H1 (cell line): ENCODE measurements around the gene RETREG1. TPM values are rescaled to one million over a fixed set of nuclear protein-coding genes. Genes with fewer than 3 reads are reported as not detected.

ENCODE experiments used
- CTCF ChIA-PET: fragments of 300-600 bp; sonication (Branson Sonifier 250); formaldehyde crosslinking; loops from one replicate; lab custom pipeline; 2021; ENCODE audit not compliant: partially characterized antibody; lab: Charles Lee
- POLR2A ChIA-PET: fragments of 300-600 bp; sonication (Branson Sonifier 250); formaldehyde crosslinking; loops from one replicate; lab custom pipeline; 2021; ENCODE audit warnings: inconsistent platforms; ENCODE audit not compliant: partially characterized antibody; lab: Charles Lee
- DNase-seq, 2 experiments: peaks; one replicate each; pipeline versions ENCODE4 v3.0.0 to v3.0.0-alpha.2; 2010 to 2022; ENCODE audit warnings: low spot score in 2 of 2, low read depth in 1 of 2, mixed read lengths in 1 of 2
- FAIRE-seq: peaks from 2 replicates; lab custom pipeline; 2011; peaks lifted over from hg19 to GRCh38; lab: Jason Lieb, UNC
- H2AFZ ChIP-seq: 2 replicates; pipeline ENCODE4 v1.8.1; 2012; ENCODE audit warnings: low read length, inconsistent platforms
- H2AK5ac ChIP-seq: 2 replicates; pipeline ENCODE4 v1.6.1; 2013; ENCODE audit warnings: low read depth, low read length
- H2BK120ac ChIP-seq: replicated peaks from 2 replicates; pipeline ENCODE3; 2013; ENCODE audit warnings: low read depth, low read length, inconsistent platforms
- H2BK12ac ChIP-seq: 2 replicates; pipeline ENCODE4 v1.6.1; 2013; ENCODE audit warnings: low read depth, low read length
- H2BK15ac ChIP-seq: 2 replicates; pipeline ENCODE4 v1.6.1; 2013; ENCODE audit warnings: low read length
- H2BK20ac ChIP-seq: 2 replicates; pipeline ENCODE4 v1.6.1; 2013; ENCODE audit warnings: low read length
- H2BK5ac ChIP-seq: 2 replicates; pipeline ENCODE4 v1.6.1; 2013; ENCODE audit warnings: low read depth, low read length
- H3K14ac ChIP-seq: 2 replicates; pipeline ENCODE4 v1.6.1; 2013; ENCODE audit warnings: inconsistent platforms; ENCODE audit not compliant: insufficient read length
- H3K18ac ChIP-seq: 2 replicates; pipeline ENCODE4 v1.6.1; 2013; ENCODE audit warnings: low read length; ENCODE audit errors: extremely low read depth
- H3K23ac ChIP-seq: 2 replicates; pipeline ENCODE4 v1.6.1; 2013; ENCODE audit warnings: inconsistent platforms; ENCODE audit not compliant: insufficient read length
- H3K23me2 ChIP-seq: 2 replicates; pipeline ENCODE4 v1.6.1; 2013; ENCODE audit warnings: low read depth, low read length
- H3K27ac ChIP-seq: 2 replicates; pipeline ENCODE4 v1.6.1; 2011; ENCODE audit warnings: low read depth, low read length, inconsistent platforms
- H3K27me3 ChIP-seq, 4 experiments: replicated peaks in 1 of 4; 1 replicate in 1 of 4; 2 replicates in 3 of 4; pipeline versions ENCODE4 v1.6.1 to v1.8.1; 2011 to 2013; ENCODE audit warnings: low read length in 3 of 4, mild to moderate bottlenecking in 3 of 4, inconsistent platforms in 2 of 4, mixed read lengths in 2 of 4, moderate library complexity in 1 of 4; ENCODE audit not compliant: control insufficient read depth in 3 of 4, insufficient read depth in 3 of 4; ENCODE audit errors: extremely low read depth in 1 of 4
- H3K36me3 ChIP-seq, 4 experiments: 2 replicates each; pipeline versions ENCODE4 v1.6.1 to v1.8.1; 2011 to 2013; ENCODE audit warnings: mild to moderate bottlenecking in 4 of 4, low read length in 3 of 4, moderate library complexity in 2 of 4, control low read depth in 1 of 4, inconsistent platforms in 1 of 4; ENCODE audit not compliant: insufficient read depth in 4 of 4, control insufficient read depth in 2 of 4
- H3K4ac ChIP-seq: replicated peaks from 2 replicates; pipeline ENCODE3; 2013; ENCODE audit warnings: low read length, low read depth, mixed read lengths, inconsistent platforms; ENCODE audit not compliant: insufficient read length
- H3K4me1 ChIP-seq, 4 experiments: replicated peaks in 1 of 4; 1 replicate in 1 of 4; 2 replicates in 3 of 4; pipeline versions ENCODE4 v1.6.1 to v1.8.1; 2011 to 2013; ENCODE audit warnings: low read length in 3 of 4, inconsistent platforms in 2 of 4, mixed read lengths in 1 of 4; ENCODE audit not compliant: insufficient read depth in 4 of 4, control insufficient read depth in 3 of 4
- H3K4me2 ChIP-seq, 2 experiments: 2 replicates each; pipeline versions ENCODE4 v1.6.1 to v1.8.1; 2011 to 2013; ENCODE audit warnings: low read depth in 2 of 2, low read length in 2 of 2, control low read depth in 1 of 2, inconsistent platforms in 1 of 2, mild to moderate bottlenecking in 1 of 2; ENCODE audit not compliant: insufficient read depth in 1 of 2
- H3K4me3 ChIP-seq, 4 experiments: fragments of 200-600, 300-600 bp in 1 of 4; sonication (generic), shearing (Covaris generic), sonication (Bioruptor Twin) in 1 of 4; 2 replicates each; pipeline versions ENCODE4 v1.5.1 to v1.8.1; 2011 to 2016; ENCODE audit warnings: low read length in 4 of 4, low read depth in 3 of 4, control low read depth in 2 of 4, inconsistent platforms in 2 of 4, mild to moderate bottlenecking in 2 of 4, mixed read lengths in 1 of 4, moderate library complexity in 1 of 4; ENCODE audit not compliant: insufficient read depth in 2 of 4; ENCODE audit errors: extremely low read depth in 1 of 4
- H3K56ac ChIP-seq: replicated peaks from 2 replicates; pipeline ENCODE3; 2013; ENCODE audit warnings: low read depth, mild to moderate bottlenecking, mixed read lengths, low read length, inconsistent platforms; ENCODE audit not compliant: insufficient read length
- H3K79me1 ChIP-seq: 2 replicates; pipeline ENCODE4 v1.6.1; 2013; ENCODE audit warnings: low read depth, low read length, control low read depth
- H3K79me2 ChIP-seq, 2 experiments: 2 replicates each; pipeline versions ENCODE4 v1.6.1 to v1.8.1; 2012 to 2013; ENCODE audit warnings: low read length in 2 of 2, mild to moderate bottlenecking in 2 of 2, inconsistent platforms in 1 of 2; ENCODE audit not compliant: insufficient read depth in 2 of 2, control insufficient read depth in 1 of 2
- H3K9ac ChIP-seq, 4 experiments: replicated peaks in 1 of 4; 1 replicate in 1 of 4; 2 replicates in 3 of 4; pipeline versions ENCODE4 v1.6.1 to v1.8.1; 2011 to 2013; ENCODE audit warnings: low read depth in 3 of 4, low read length in 3 of 4, control low read depth in 2 of 4, mild to moderate bottlenecking in 2 of 4, moderate library complexity in 2 of 4, inconsistent platforms in 1 of 4; ENCODE audit errors: extremely low read depth in 1 of 4
- H3K9me3 ChIP-seq, 2 experiments: 2 replicates each; pipeline versions ENCODE4 v1.6.1 to v1.8.1; 2012 to 2013; ENCODE audit warnings: mild to moderate bottlenecking in 2 of 2, moderate library complexity in 2 of 2, control low read depth in 1 of 2, inconsistent platforms in 1 of 2, low read depth in 1 of 2, low read length in 1 of 2, mixed read lengths in 1 of 2; ENCODE audit not compliant: insufficient read depth in 2 of 2
- H4K20me1 ChIP-seq, 2 experiments: replicated peaks in 1 of 2; 2 replicates each; pipeline versions ENCODE3 to v1.8.1; 2011 to 2013; ENCODE audit warnings: inconsistent platforms in 2 of 2, low read length in 2 of 2, mild to moderate bottlenecking in 1 of 2; ENCODE audit not compliant: insufficient read depth in 2 of 2, control insufficient read depth in 1 of 2
- H4K5ac ChIP-seq: 2 replicates; pipeline ENCODE4 v1.6.1; 2013; ENCODE audit warnings: low read length, low read depth, mixed read lengths, inconsistent platforms; ENCODE audit not compliant: insufficient read length
- H4K8ac ChIP-seq: 2 replicates; pipeline ENCODE4 v1.8.0; 2013; ENCODE audit warnings: mild to moderate bottlenecking, moderate library complexity, low read length, inconsistent platforms; ENCODE audit not compliant: insufficient read depth; ENCODE audit errors: extremely low read depth
- H4K91ac ChIP-seq: replicated peaks from 2 replicates; pipeline ENCODE3; 2013; ENCODE audit warnings: low read length, mixed read lengths, inconsistent platforms; ENCODE audit not compliant: insufficient read length
- ATF3 ChIP-seq: IDR thresholded peaks from 2 replicates; pipeline ENCODE4 v1.6.1; 2011; ENCODE audit warnings: low read depth, mild to moderate bottlenecking, low read length; ENCODE audit not compliant: insufficient read depth
- CTCF ChIP-seq, 3 experiments: IDR thresholded peaks; 1 replicate in 2 of 3; 2 replicates in 1 of 3; pipeline versions ENCODE4 v1.5.1 to v1.6.1; 2011; ENCODE audit warnings: low read length in 3 of 3, mild to moderate bottlenecking in 3 of 3, inconsistent platforms in 2 of 3, low read depth in 1 of 3, moderate library complexity in 1 of 3; ENCODE audit not compliant: insufficient read depth in 1 of 3; ENCODE audit errors: control extremely low read depth in 1 of 3
- PHF8 ChIP-seq: fragments of 200-600 bp; sonication (generic); conservative IDR thresholded peaks from 2 replicates; pipeline ENCODE4 v1.7.1; 2012; ENCODE audit warnings: low read depth, mild to moderate bottlenecking, inconsistent platforms, low read length, moderate library complexity
- RAD21 ChIP-seq, 2 experiments: IDR thresholded peaks in 1 of 2; conservative IDR thresholded peaks in 1 of 2; 2 replicates each; pipeline ENCODE4 v1.6.1; 2011; ENCODE audit warnings: low read depth in 2 of 2, low read length in 2 of 2, improper control_type of control experiment in 1 of 2, inconsistent platforms in 1 of 2, mild to moderate bottlenecking in 1 of 2, moderate library complexity in 1 of 2
- SUZ12 ChIP-seq: fragments of 200-600 bp; sonication (generic); IDR thresholded peaks from 2 replicates; pipeline ENCODE4 v1.6.1; 2012; ENCODE audit warnings: mild to moderate bottlenecking, inconsistent platforms, low read length, moderate library complexity, mixed read lengths
- WGBS, 2 experiments: shearing (Covaris generic) in 1 of 2; methylation state at CpG; one replicate each; pipeline versions ENCODE4 v1.1.6 to v1.1.7; 2013 to 2015; ENCODE audit warnings: low lambda C conversion rate in 2 of 2, mixed read lengths in 2 of 2, inconsistent platforms in 1 of 2, low coverage in 1 of 2, missing lambda C conversion rate in 1 of 2; ENCODE audit not compliant: insufficient replicate concordance in 2 of 2, insufficient coverage in 1 of 2, insufficient read length in 1 of 2; ENCODE audit errors: extremely low coverage in 1 of 2, missing lambda C conversion rate in 1 of 2; 5-methylcytosine and 5-hydroxymethylcytosine counted together
- polyA plus RNA-seq, 7 experiments: library from polyadenylated mRNA; depleted of rRNA in 3 of 7; stranded (reverse) in 5 of 7; unstranded in 2 of 7; fragments of >200 nt in 5 of 7; fragments of 200-250 nt in 2 of 7; gene quantifications; 1 replicate in 5 of 7; 2 replicates in 1 of 7; 4 replicates in 1 of 7; pipeline versions ENCODE4 v1.2.1 to v1.2.3, GENCODE V29; 2011 to 2013; ENCODE audit warnings: missing spikeins in 2 of 7, mixed read lengths in 2 of 7
- total RNA-seq: library from RNA; stranded (reverse); fragmentation: NEBNext Ultra II Directional; extraction: Animal tissue kit (Norgen Biotek cat#: 25700); gene quantifications from 2 replicates; pipeline ENCODE4 v1.2.1, GENCODE V29; 2021

Gene RETREG1
- total and polyA plus RNA-seq, 2 of the 8 experiments (the other 6 are each of a cell fraction or from before 2014, with no cell fraction given) = 0.62 to 1.9 TPM

- no peaks in the 10 kb centered on the region for H3K23me2 ChIP-seq
Measured at GRCh38 chr5:16585041-16585667, 31.6 kb downstream of the RETREG1 start.

More at GRCh38 chr5:16585041-16585667, 31.6 kb downstream of the RETREG1 start:
- H3K9ac ChIP-seq = no peak overlapping the region
- no peaks in the 10 kb centered on the region for H3K79me1 ChIP-seq
- no peak overlapping the region for H2BK15ac ChIP-seq
- WGBS, 2 experiments = 95% methylated on average over 4 of the region's 4 CpGs; no CpG with 5 or more reads in 1 of the 2 experiments
- TF ChIP-seq ATF3 (no peak), PHF8 (no peak), CTCF (IDR thresholded peaks at IDR 0.05; ENCODE audit: control extremely low read depth in 1 of 3, insufficient read depth in 1 of 3, low read depth in 1 of 3, low read length in 3 of 3) (peak; percentile 12 to 63 (median 29); a peak in 3 of 4 replicates), SUZ12 (no peak), RAD21 (IDR thresholded peaks at IDR 0.05 in 1 of 2, conservative IDR thresholded peaks at IDR 0.05 in 1 of 2; ENCODE audit: low read depth in 2 of 2, low read length in 2 of 2) (peak in 1 of 2 experiments; percentile 27; a peak in 2 of 4 replicates)
- no peak overlapping the region for H3K27ac ChIP-seq
- no peaks in the 10 kb centered on the region for H4K20me1 ChIP-seq
- H3K4me2 ChIP-seq = no peak overlapping the region
- no peaks in the 10 kb centered on the region; a peak in 2 of 7 replicates for H3K4me1 ChIP-seq
- H3K23ac ChIP-seq = no peak overlapping the region
- H3K9me3 ChIP-seq = peaks cover 3% of the 10 kb centered on the region in 2 experiments; a peak in 1 of 4 replicates
- H2BK120ac ChIP-seq = no peak overlapping the region
- H3K36me3 ChIP-seq = no peaks in the 10 kb centered on the region
- H4K8ac ChIP-seq = no peak overlapping the region
- no peak overlapping the region for H4K5ac ChIP-seq
- ChIA-PET CTCF (interaction anchor here (0.6 to 3.7 kb wide), 25 partner anchors 10 to 929 kb away, joined by 3 to 22 read pairs (median 5); no protein-coding TSS in a partner anchor), POLR2A (interaction anchor here (0.6 to 1.3 kb wide), 2 partner anchors 131 to 155 kb away, joined by 3 read pairs; no protein-coding TSS in a partner anchor)
- H2BK5ac ChIP-seq = no peak overlapping the region
- no peak overlapping the region for H3K4ac ChIP-seq
- H3K4me3 ChIP-seq = no peak overlapping the region
- 0 out of 2 replicates have a peak overlapping the region, but pooled peaks have one; percentile 2 for H2AK5ac ChIP-seq
- no peak overlapping the region for H3K18ac ChIP-seq
- H3K79me2 ChIP-seq = no peaks in the 10 kb centered on the region
- H4K91ac ChIP-seq = no peak overlapping the region
- no peak for FAIRE-seq
- H3K27me3 ChIP-seq = no peaks in the 10 kb centered on the region
- no peak overlapping the region for H3K56ac ChIP-seq
- H2BK12ac ChIP-seq = no peak overlapping the region
- H2AFZ ChIP-seq = no peak overlapping the region
- H3K14ac ChIP-seq = no peak overlapping the region
- DNase-seq = no peak
- no peak overlapping the region for H2BK20ac ChIP-seq
